IMR-90 (cell line): ENCODE results near the gene NAV2. TPM values are rescaled to one million over a fixed set of nuclear protein-coding genes. Genes with fewer than 3 reads are reported as not detected.

Source experiments
- ATAC-seq: fragments of 200-7000 bp; cut with Tn5 transposase; 2 replicates; pipeline ENCODE4 v1.9.1; 2020; ENCODE audit warnings: low read depth, mild to moderate bottlenecking, moderate library complexity
- BruUV-seq: library from RNA; stranded (reverse); fragments of 400-500 nt; replicated peaks from 2 replicates; lab custom pipeline; 2021; lab: Mats Ljungman, UMichigan
- CTCF ChIA-PET: fragments of 300-600 bp; formaldehyde crosslinking; extraction: SDS; loops from one replicate; lab custom pipeline; 2021; ENCODE audit warnings: antibody characterized with exemption; lab: Yijun Ruan, JAX
- POLR2A ChIA-PET: fragments of 300-600 bp; sonication (Branson Sonifier 250); formaldehyde crosslinking; loops from one replicate; lab custom pipeline; 2022; ENCODE audit warnings: antibody characterized with exemption; ENCODE audit not compliant: unreplicated experiment; lab: Charles Lee
- DNase-seq: peaks from one replicate; pipeline ENCODE4 v3.0.0; 2013
- H2AFZ ChIP-seq: replicated peaks from 2 replicates; pipeline ENCODE3; 2013; ENCODE audit warnings: low read length, mild to moderate bottlenecking; ENCODE audit not compliant: poor library complexity
- H2AK5ac ChIP-seq: 2 replicates; pipeline ENCODE4 v1.6.1; 2013; ENCODE audit warnings: low read depth, low read length, inconsistent platforms
- H2AK9ac ChIP-seq: replicated peaks from 2 replicates; pipeline ENCODE3; 2013; ENCODE audit warnings: mild to moderate bottlenecking, low read depth, low read length, moderate library complexity; ENCODE audit not compliant: poor library complexity
- H2BK120ac ChIP-seq: 2 replicates; pipeline ENCODE4 v1.6.1; 2013; ENCODE audit warnings: low read depth, low read length, inconsistent platforms
- H2BK15ac ChIP-seq: 3 replicates; pipeline ENCODE4 v1.6.1; 2013; ENCODE audit warnings: low read depth, low read length, inconsistent platforms
- H2BK20ac ChIP-seq: 2 replicates; pipeline ENCODE4 v1.6.1; 2013; ENCODE audit warnings: low read depth, mild to moderate bottlenecking, inconsistent platforms, low read length, moderate library complexity
- H2BK5ac ChIP-seq: 2 replicates; pipeline ENCODE4 v1.6.1; 2013; ENCODE audit warnings: mild to moderate bottlenecking, low read depth, low read length, inconsistent platforms; ENCODE audit not compliant: poor library complexity, severe bottlenecking
- H3K14ac ChIP-seq: replicated peaks from 2 replicates; pipeline ENCODE4 v1.6.1; 2013; ENCODE audit warnings: low read depth, low read length, inconsistent platforms
- H3K18ac ChIP-seq: 2 replicates; pipeline ENCODE4 v1.6.1; 2013; ENCODE audit warnings: low read depth, low read length, control low read depth
- H3K23ac ChIP-seq: 2 replicates; pipeline ENCODE4 v1.6.1; 2013; ENCODE audit warnings: low read depth, low read length, inconsistent platforms
- H3K27ac ChIP-seq: 2 replicates; pipeline ENCODE4 v1.5.1; 2013; ENCODE audit warnings: mild to moderate bottlenecking, control low read depth, low read length; ENCODE audit not compliant: insufficient read depth
- H3K27me3 ChIP-seq: 2 replicates; pipeline ENCODE4 v1.6.1; 2013; ENCODE audit warnings: low read length; ENCODE audit not compliant: control insufficient read depth, insufficient read depth
- H3K36me3 ChIP-seq: 2 replicates; pipeline ENCODE4 v1.6.1; 2013; ENCODE audit warnings: low read length, mixed read lengths; ENCODE audit not compliant: control insufficient read depth, insufficient read depth
- H3K4ac ChIP-seq: 2 replicates; pipeline ENCODE4 v1.6.1; 2013; ENCODE audit warnings: low read depth, low read length, inconsistent platforms
- H3K4me1 ChIP-seq: 2 replicates; pipeline ENCODE4 v1.6.1; 2013; ENCODE audit warnings: low read length, mixed read lengths; ENCODE audit not compliant: control insufficient read depth, insufficient read depth
- H3K4me2 ChIP-seq: 2 replicates; pipeline ENCODE4 v1.6.1; 2013; ENCODE audit warnings: low read depth, mild to moderate bottlenecking, control low read depth, low read length, moderate library complexity
- H3K4me3 ChIP-seq: 2 replicates; pipeline ENCODE4 v1.5.1; 2013; ENCODE audit warnings: low read depth, mild to moderate bottlenecking, control low read depth, low read length, moderate library complexity; ENCODE audit not compliant: insufficient read depth
- H3K56ac ChIP-seq: 2 replicates; pipeline ENCODE4 v1.6.1; 2013; ENCODE audit warnings: low read length, inconsistent platforms; ENCODE audit not compliant: insufficient read depth; ENCODE audit errors: extremely low read depth
- H3K79me1 ChIP-seq, 2 experiments: 2 replicates each; pipeline ENCODE4 v1.6.1; 2013; ENCODE audit warnings: low read length in 2 of 2, inconsistent platforms in 1 of 2, low read depth in 1 of 2
- H3K9ac ChIP-seq: 2 replicates; pipeline ENCODE4 v1.6.1; 2013; ENCODE audit warnings: low read depth, low read length, control low read depth
- H3K9me1 ChIP-seq: 2 replicates; pipeline ENCODE4 v1.6.1; 2013; ENCODE audit warnings: low read length, inconsistent platforms; ENCODE audit not compliant: insufficient read depth
- H3K9me3 ChIP-seq: 2 replicates; pipeline ENCODE4 v1.6.1; 2013; ENCODE audit warnings: low read length; ENCODE audit not compliant: control insufficient read depth, insufficient read depth
- H4K20me1 ChIP-seq: 2 replicates; pipeline ENCODE4 v1.6.1; 2013; ENCODE audit warnings: low read length, inconsistent platforms; ENCODE audit not compliant: insufficient read depth
- H4K5ac ChIP-seq: 2 replicates; pipeline ENCODE4 v1.6.1; 2013; ENCODE audit warnings: mild to moderate bottlenecking, low read depth, low read length, control low read depth
- H4K8ac ChIP-seq, 2 experiments: 2 replicates each; pipeline ENCODE4 v1.6.1; 2013; ENCODE audit warnings: low read depth in 2 of 2, low read length in 2 of 2, control low read depth in 1 of 2, inconsistent platforms in 1 of 2
- H4K91ac ChIP-seq: 2 replicates; pipeline ENCODE4 v1.6.1; 2013; ENCODE audit warnings: low read depth, low read length, inconsistent platforms; ENCODE audit not compliant: insufficient read depth
- CTCF ChIP-seq: conservative IDR thresholded peaks from 2 replicates; pipeline ENCODE4 v1.5.1; 2012; ENCODE audit warnings: mild to moderate bottlenecking, low read depth, low read length, improper control_type of control experiment
- ELK1 ChIP-seq: fragments of 150-350 bp; IDR thresholded peaks from 2 replicates; pipeline ENCODE4 v1.6.1; 2016; ENCODE audit warnings: low read depth, mild to moderate bottlenecking, low read length, moderate library complexity, borderline replicate concordance
- FOS ChIP-seq: fragments of 150-350 bp; IDR thresholded peaks from 2 replicates; pipeline ENCODE4 v1.6.1; 2016; ENCODE audit warnings: low read depth, low read length
- MAFK ChIP-seq: IDR thresholded peaks from 2 replicates; pipeline ENCODE4 v1.6.1; 2012; ENCODE audit warnings: low read depth, low read length, improper control_type of control experiment
- MAZ ChIP-seq: IDR thresholded peaks from 2 replicates; pipeline ENCODE4 v1.6.1; 2012; ENCODE audit warnings: low read depth, mild to moderate bottlenecking, low read length, improper control_type of control experiment, moderate library complexity, borderline replicate concordance
- NFE2L2 ChIP-seq: fragments of 150-350 bp; IDR thresholded peaks from 2 replicates; pipeline ENCODE4 v1.6.1; 2016; ENCODE audit warnings: low read depth, mild to moderate bottlenecking, low read length
- POLR2A ChIP-seq: IDR thresholded peaks from 2 replicates; pipeline ENCODE4 v1.6.1; 2012; ENCODE audit warnings: mild to moderate bottlenecking, low read depth, low read length
- RAD21 ChIP-seq: IDR thresholded peaks from 2 replicates; pipeline ENCODE4 v1.6.1; 2012; ENCODE audit warnings: low read length, improper control_type of control experiment
- RFX5 ChIP-seq: IDR thresholded peaks from 2 replicates; pipeline ENCODE4 v1.8.0; 2012; ENCODE audit warnings: low read depth, mild to moderate bottlenecking, low read length, moderate library complexity
- WGBS, 2 experiments: methylation state at CpG; one replicate each; pipeline versions ENCODE4 v1.1.5 to v1.1.7; 2013; ENCODE audit warnings: missing lambda C conversion rate in 2 of 2; ENCODE audit not compliant: insufficient read length in 1 of 2; ENCODE audit errors: extremely low coverage in 2 of 2; 5-methylcytosine and 5-hydroxymethylcytosine counted together
- dilution Hi-C: fragments of 300-500 bp; cut with HindIII; formaldehyde crosslinking; loops from one replicate; pipeline ENCODE4 v1.14.3; 2018; ENCODE audit warnings: low sequenced_read_pairs; ENCODE audit not compliant: unreplicated experiment
- in situ Hi-C: fragments of 300-500 bp; cut with MboI; formaldehyde crosslinking; loops from 3 replicates; pipeline ENCODE4 v1.14.3; 2019; ENCODE audit warnings: low sequenced_read_pairs, inconsistent platforms, mixed read lengths
- intact Hi-C: fragments of 100-400 bp; cut with micrococcal nuclease; formaldehyde crosslinking; loops from 2 replicates; pipeline ENCODE4 v1.10.0; 2022
- polyA plus RNA-seq, 3 experiments: library from polyadenylated mRNA; depleted of rRNA; stranded (reverse); fragments of >200 nt; gene quantifications; 2 replicates each; pipeline ENCODE4 v1.2.3, GENCODE V29; 2012; ENCODE audit warnings: low replicate concordance in 1 of 3
- total RNA-seq: library from RNA; depleted of rRNA; stranded (reverse); fragments of >200 nt; gene quantifications from 2 replicates; pipeline ENCODE4 v1.2.3, GENCODE V29; 2012

The NAV2 gene
- total and polyA plus RNA-seq, 2 of the 4 experiments (the other 2 are of a cell fraction), result 4.5 to 12.6 TPM

- Histone ChIP-seq H3K9ac (no peak overlapping the region), H2BK15ac (no peak overlapping the region), H2AK5ac (no peak overlapping the region), H3K27me3 (no peaks in the 10 kb centered on the region), H3K18ac (no peak overlapping the region), H4K5ac (no peak overlapping the region), H4K8ac (no peak overlapping the region), H2BK20ac (no peak overlapping the region), H3K4ac (no peak overlapping the region), H3K9me3 (no peaks in the 10 kb centered on the region), H3K9me1 (peaks cover 5% of the 10 kb centered on the region; the same call in 1 of the 2 replicates), H3K56ac (no peak overlapping the region), H3K36me3 (peaks cover 3% of the 10 kb centered on the region; the same call in 1 of the 2 replicates), H4K20me1 (peaks cover 12% of the 10 kb centered on the region; the same call in 1 of the 2 replicates), H2AK9ac (no peak overlapping the region), H3K27ac (no peak overlapping the region), H3K4me2 (no peak overlapping the region), H3K4me3 (no peak overlapping the region), H4K91ac (no peak overlapping the region), H2BK120ac (no peak overlapping the region), H3K23ac (no peak overlapping the region), H3K14ac (no peak overlapping the region), H2AFZ (no peak overlapping the region), H2BK5ac (no peak overlapping the region), H3K4me1 (peaks cover 4% of the 10 kb centered on the region; the same call in 1 of the 2 replicates), H3K79me1 (peaks cover 19 to 24% of the 10 kb centered on the region in 2 experiments; a peak in 3 of 4 replicates)
- CTCF ChIA-PET, result no interaction called here
- WGBS, 2 experiments, result 93% methylated on average over 2 of the region's 4 CpGs; no CpG with 5 or more reads in 1 of the 2 experiments
- POLR2A ChIA-PET, result no interaction called here
- no TSS peak for BruUV-seq
- intact Hi-C loops, result no loop called here
- TF ChIP-seq MAFK (no peak), RFX5 (no peak), RAD21 (no peak), POLR2A (no peak), MAZ (no peak), ELK1 (no peak), CTCF (no peak), NFE2L2 (no peak), FOS (no peak)
- in situ Hi-C loops, result no loop called here
- dilution Hi-C loops, result no loop called here
- no peak for ATAC-seq
- DNase-seq, result no peak
Measured at GRCh38 chr11:19872512-19873145, 160.0 kb downstream of the NAV2 start.
